Fibroblast of mammary gland (primary cell): Measurements from ENCODE around the gene AKAP7.

Experiments used
- DNase-seq: peaks from one replicate; pipeline ENCODE4 v3.0.0-alpha.2; 2010; ENCODE audit warnings: low read depth
- H3K4me3 ChIP-seq: 2 replicates; pipeline ENCODE4 v1.5.1; 2011; ENCODE audit warnings: low read depth, mild to moderate bottlenecking, low read length, moderate library complexity; ENCODE audit not compliant: control insufficient read depth
- CTCF ChIP-seq: conservative IDR thresholded peaks from 2 replicates; pipeline ENCODE4 v1.5.1; 2011; ENCODE audit warnings: low read depth, low read length, inconsistent platforms; ENCODE audit not compliant: control insufficient read depth, insufficient read depth

AKAP7 gene

DNA sequence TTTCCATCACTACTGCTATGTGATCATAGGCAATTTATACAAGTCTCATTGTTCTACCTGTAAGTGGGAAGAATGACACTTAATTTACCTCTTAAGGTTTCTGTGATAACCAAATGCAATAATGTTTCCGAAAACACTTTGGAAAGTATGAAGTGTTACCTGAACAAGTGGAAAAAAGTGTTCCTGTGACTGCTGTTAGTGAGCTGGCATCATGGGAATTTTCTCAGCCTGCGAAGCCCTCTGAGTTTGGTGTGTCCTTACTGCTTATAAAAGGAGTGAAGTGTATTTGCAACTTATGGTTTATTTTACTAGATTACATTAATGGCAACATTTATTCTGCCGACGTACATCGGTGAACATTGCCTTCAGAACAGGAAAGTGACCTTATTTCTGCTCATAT is 133.0 kb downstream of the AKAP7 start:
- no peak overlapping the region for H3K4me3 ChIP-seq
- no peak for DNase-seq
- TF ChIP-seq CTCF, result no peak

- DNase-seq, result no peak
- H3K4me3 ChIP-seq, result no peak overlapping the region
- TF ChIP-seq CTCF, result no peak
Observed at GRCh38 chr6:131269565-131270391, 134.5 kb downstream of the AKAP7 start.

- DNase-seq, result no peak
Observed at GRCh38 chr6:131270534-131270933, 135.3 kb downstream of the AKAP7 start.

DNA sequence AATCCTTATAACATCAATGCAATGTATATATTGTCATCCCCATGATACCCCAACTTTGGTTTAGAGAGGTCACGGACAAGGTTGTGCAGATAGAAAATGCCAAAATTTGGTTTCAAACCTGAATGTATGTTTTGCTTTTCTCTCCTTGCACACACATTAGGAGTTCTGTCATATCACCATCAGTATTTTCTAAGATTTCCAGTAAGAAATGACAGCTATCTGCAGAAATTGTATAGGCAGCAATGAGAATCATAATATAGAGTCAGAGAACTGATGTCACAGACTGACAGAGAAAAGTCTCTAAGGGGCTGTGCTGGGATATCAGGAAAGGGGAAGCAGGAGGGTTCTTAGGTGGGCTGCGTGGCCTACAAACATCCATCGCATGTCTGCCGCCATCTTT is 140.0 kb downstream of the AKAP7 start:
- H3K4me3 ChIP-seq, result no peak overlapping the region
- TF ChIP-seq CTCF, result no peak
- DNase-seq, result no peak

More at GRCh38 chr6:131270534-131270933, 135.3 kb downstream of the AKAP7 start:
- no peak for TF ChIP-seq CTCF
- no peak overlapping the region for H3K4me3 ChIP-seq

- DNase-seq, result no peak
- H3K4me3 ChIP-seq, result no peak overlapping the region
- no peak for TF ChIP-seq CTCF
Observed at GRCh38 chr6:131277591-131277990, 142.3 kb downstream of the AKAP7 start.

GRCh38 chr6:131281471-131282270 is 146.4 kb downstream of the AKAP7 start:
- DNase-seq, result peak; percentile 23
- H3K4me3 ChIP-seq, result no peak overlapping the region
- no peak for TF ChIP-seq CTCF
